HG02678 (cell line): ENCODE measurements around the gene RITA1.

Experiments
- ATAC-seq: cut with Tn5 transposase; IDR thresholded peaks from one replicate; pipeline ENCODE4 v1.9.1; 2021; ENCODE audit warnings: mild to moderate bottlenecking, moderate library complexity; ENCODE audit not compliant: unreplicated experiment

The RITA1 gene

DNA sequence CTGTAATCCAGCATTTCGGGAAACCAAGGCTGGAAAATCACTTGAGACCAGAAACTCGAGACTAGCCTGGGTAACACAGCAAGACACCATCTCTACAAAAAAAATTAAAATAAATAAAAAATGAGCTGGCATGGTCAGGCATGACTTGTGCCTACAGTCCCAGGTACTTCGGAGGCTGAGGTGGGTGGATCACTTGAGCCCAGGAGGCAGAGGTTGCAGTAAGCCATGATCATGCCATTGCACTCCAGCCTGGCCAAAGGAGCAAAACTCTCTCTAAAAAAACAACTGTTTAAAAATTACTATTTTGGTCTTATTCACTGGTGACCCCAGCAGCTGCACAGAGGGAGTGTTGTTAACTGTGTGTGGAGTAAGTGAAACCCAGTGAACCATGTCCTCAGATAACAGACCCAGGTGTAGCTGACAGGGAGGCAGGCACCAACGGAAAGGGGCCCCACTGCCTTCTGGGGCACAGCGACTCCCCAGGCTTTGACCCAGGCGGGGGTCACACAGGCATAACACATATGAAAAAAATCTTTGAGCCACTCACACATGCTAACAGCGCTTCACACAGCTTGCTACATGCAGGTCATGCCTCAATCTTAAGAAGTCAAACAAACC, 12.3 kb upstream of the RITA1 start:
- peak; percentile 86 for ATAC-seq

DNA sequence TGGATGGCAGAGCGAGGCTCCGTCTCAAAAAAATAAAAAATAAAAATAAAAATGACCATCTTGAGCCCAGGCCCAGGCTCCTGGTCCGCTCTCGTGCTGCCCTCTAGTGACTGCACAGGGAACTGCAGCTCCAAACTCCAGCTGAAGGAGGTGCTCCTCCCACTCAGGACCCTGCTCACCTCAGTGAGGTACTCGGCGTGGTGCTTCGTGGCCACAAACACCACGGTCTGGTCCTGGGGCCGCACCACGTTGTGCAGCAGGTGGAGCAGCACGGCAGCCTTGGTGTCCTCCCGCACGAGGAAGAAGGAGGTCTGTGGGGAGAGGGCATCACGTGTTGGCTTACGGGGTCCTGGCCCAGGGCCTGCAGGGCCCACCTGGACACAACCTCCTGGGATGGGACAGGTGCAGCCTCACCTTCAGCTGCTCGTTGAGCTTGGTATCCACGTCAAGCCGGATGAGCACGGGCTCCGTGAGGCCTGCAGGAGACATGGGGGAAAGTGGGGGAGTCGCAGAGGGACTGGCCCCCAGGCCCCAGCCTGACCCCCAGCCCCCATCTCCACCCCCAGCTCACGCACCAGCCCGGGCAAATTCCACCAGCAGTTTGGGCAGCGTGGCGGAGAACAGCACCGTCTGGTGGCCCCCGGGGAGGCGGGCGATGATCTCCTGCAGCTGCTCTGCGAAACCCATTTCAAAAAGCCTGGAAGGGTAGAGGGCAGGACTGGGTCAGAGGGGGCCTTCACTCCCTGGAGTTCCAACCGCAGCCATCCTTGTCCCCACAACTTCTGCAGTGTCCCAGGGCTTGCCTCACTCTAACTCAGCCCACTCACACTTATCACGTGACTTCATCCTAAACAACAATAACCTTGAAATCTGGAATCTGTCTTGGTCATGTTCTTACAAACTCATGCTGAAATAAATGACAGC, 10.8 kb upstream of the RITA1 start:
- peak; percentile 41 for ATAC-seq

DNA sequence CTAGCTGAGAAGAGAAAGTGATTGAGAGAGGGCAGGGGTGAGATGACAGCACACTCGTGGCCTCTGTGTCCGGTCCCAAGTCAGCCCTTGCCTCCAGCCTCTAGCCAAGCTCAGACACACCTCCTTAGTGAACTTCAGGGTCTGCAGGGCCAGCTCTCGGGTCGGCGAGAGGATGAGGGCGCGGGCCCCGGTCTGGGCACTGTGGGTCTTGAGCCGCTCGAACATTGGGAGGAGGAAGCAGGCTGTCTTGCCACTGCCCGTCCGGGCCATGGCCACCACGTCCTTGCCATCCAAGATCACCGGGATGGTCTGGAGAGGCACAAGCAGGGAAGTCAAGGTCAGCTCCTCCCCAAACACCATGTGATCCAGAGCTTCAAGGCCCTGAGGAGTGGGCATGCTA, 6.5 kb upstream of the RITA1 start:
- no peak for ATAC-seq

DNA sequence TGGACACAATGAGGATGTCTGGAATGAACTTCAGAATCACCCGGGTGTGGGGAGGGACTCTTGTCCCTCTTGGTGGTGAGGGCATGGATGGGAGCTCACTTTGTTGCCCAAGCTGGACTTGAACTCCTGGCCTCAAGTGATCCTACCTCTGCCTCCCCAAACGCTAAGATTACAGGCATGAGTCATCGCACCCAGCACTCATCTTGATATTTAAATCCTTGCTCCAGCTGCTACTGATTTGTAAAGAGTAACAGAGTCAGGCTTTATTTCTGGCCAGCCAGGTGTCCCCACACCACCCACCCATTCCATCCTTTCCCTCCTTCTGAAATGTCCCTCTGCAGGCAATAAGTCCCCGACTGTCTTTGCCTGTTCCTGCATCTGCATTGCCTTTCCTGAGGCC, 5.2 kb upstream of the RITA1 start:
- no peak for ATAC-seq

DNA sequence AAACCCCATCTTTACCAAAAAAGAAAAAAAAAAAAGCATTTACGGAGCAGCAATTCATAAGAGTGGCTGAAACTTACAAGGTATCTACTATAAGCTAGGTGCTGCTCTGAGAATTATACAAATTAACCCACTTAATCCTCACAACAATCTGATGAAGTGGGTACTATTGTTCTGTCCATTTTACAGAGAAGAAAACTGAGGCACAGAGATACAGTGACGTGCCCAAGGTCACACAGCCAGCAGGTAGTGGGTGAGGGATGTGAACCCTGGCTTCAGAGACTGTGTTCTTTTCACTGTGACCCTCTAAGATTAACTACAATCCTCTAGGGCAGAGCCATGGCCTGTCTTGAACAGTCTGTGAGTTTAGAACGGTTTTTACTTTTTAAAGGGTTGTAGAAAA, 3.5 kb upstream of the RITA1 start:
- ATAC-seq = no peak

DNA sequence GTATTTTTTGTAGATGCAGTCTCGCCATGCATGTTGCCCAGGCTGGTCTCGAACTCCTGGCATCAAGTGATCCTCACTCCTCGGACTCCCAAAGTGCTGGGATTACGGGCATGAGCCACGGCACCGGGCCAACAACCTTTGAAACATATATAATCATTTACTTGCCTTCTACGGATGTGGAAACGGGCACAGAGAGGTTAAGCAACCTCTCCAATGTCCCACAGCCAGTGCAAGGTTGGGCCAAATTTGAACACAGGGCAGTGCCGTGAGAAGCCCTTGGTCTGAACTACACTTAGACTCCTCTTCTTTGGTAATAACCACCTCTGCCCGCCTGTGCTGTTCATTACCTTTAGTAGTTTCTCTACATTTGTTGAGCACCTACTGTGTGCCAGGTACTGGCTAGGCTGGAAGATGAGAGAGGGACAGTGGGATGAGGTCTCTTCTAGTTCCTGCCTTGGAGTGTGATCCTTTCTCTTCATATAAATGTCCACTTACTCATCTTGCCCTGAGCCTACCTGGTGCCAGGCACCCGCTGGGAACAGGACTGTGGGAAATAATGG, 2.4 kb upstream of the RITA1 start:
- ATAC-seq = no peak

DNA sequence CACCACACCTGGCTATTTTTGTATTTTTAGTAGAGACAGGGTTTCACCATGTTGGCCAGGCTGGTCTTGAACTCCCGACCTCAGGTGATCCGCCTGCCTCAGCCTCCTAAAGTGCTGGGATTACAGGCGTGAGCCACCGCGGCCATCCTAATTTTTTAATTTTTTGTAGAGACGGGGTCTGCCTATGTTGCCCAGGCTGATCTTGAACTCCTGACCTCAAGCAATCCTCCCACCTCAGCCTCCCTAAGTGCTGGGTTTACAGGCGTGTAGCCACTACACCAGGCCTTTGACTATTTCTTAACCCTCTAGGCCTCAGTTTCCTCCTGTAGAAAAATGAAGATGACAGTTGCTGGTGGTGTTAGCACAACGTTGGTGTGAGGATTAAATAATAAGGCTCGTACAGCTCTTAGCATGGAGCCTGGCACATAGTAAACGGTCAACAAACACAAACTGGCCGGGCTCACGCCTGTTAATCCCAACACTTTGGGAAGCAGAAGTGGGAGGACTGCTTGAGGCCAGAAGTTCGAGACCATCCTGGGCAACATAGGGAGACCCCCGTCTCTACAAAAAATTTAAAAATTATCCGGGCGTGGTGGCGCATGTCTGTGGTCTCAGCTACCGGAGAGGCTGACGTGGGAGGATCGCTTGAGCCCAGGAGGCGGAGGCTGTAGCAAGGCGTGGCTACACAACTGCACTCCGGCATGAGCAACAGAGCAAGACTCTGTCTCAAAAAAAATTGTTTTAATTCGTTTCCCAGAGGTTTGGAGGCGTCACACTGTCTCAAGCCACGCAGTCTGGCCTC, 1.2 kb upstream of the RITA1 start:
- peak; percentile 49 for ATAC-seq

DNA sequence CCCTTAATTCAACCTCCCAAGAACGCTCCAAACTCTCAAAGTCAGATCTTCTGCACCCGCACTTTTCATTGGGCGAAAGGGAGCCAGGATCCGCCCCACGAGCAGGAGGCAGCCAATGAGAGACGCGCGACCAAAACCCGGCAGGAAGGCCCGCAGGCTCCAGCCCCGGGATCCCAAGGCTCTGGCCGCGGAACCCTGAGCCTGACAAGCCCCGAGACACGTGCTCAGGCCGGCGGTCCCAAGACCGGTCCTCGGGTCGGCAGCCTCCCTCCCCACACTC, 681 bp upstream of the RITA1 start:
- peak; percentile 81 for ATAC-seq

DNA sequence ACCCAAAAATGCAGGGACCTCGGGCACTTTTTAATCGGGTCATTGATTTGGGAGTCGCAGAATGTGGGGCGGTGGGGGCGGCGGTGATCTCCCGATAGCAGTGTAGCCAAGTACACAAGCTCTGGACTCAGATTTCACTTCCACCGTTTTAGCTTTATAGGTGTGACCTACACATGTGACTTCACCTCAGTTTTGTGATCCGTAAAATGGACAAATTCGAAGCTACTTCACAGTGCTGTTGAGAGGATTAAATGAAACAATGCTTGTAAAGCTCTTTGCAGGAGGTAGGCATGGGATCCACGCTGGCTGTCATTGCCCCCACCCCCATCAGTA, 478 bp downstream of the RITA1 start:
- ATAC-seq = no peak

DNA sequence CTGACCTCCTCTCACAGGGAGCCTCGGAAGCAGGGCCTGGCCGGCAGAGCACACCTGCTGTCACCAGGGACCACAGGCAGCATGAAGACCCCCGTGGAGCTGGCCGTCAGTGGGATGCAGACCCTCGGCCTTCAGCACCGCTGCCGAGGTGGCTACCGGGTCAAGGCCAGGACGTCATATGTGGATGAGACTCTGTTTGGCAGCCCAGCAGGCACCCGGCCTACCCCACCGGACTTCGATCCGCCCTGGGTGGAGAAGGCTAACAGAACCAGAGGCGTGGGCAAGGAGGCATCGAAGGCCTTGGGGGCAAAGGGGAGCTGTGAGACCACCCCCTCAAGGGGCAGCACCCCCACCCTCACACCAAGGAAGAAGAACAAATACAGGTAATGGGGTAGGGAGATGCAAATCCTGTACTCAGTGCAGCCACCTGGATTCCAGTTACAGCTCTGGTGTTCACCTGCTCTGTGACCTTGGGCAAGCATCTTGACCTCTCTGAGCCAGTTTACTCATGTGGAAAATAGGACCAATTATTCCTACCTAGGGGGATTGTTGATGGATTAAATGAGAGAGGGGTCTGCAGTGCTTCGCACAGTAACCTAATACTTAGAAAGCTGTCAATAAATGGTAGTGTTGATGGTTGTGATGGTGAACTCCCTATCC, 1.3 kb downstream of the RITA1 start:
- no peak for ATAC-seq

DNA sequence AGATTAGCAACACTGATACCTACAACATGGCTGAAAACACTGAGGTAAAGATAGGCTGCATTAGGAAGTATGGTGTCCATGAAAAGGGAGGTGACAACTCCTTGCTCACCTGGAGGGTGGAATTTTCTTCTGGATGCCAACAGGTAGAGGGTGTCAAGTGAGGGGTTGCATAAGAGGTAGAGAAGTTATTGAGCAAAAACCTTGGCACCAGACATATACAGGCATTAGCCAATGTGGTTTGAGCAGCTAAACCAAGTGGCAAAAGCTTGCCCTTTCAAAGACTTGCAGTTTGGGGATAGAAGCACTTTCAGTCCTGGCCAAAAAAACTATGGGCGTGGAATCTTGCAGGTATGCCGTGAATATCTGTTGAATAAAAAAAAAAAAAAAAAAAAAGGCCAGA, 3.8 kb downstream of the RITA1 start:
- no peak for ATAC-seq

DNA sequence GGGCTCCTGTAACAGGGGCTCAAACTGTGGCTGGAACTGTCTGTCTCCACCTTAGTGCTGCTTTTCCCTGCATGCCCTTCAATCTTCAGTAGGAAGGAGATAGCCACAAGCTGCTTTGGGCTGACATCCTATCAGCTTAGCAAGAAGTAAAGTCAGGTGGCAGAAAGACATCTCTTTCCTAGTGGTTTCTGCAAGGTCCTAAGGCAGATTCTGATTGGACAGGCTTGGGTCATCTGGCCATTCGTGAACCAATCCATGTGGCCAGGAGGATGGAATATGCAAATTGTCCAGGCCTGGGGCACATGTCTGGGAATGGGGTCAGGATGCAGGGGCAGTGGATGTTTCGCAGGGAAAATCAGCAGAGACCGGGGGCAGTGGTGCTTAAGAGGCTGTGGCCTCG, 5.2 kb downstream of the RITA1 start:
- ATAC-seq = no peak

DNA sequence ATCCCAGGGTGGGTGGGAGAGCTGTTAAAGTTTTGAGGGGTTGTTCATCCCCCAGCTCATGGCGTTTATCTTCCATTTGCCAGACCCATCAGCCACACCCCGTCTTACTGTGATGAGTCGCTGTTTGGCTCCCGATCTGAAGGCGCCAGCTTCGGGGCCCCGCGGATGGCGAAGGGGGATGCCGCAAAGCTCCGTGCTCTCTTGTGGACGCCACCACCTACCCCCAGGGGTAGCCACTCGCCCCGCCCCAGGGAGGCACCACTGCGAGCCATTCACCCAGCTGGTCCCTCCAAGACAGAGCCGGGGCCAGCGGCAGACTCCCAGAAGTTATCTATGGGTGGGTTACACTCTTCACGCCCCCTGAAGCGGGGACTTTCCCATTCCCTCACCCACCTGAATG, 5.7 kb downstream of the RITA1 start:
- ATAC-seq = no peak

DNA sequence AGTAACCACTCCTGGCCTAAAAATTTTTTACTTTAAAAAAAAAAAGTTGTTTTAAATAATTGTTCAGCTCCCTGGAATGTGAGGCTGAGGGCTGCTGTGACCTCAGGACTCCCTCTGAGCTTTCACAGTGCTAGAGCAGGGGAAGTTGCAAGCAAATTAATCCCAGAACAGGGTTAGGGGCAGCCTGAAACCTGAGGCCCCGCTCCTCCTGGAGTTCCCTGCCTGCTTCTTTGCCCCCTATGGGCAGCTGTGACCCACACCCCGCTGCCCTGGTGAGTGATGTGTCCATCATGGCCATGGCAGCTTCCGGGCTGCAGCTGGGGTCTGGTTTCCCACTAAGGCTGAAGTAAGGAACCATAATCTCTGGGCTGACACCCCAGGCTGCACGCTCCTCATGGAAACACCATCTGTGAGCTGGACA, 9.5 kb downstream of the RITA1 start:
- no peak for ATAC-seq

DNA sequence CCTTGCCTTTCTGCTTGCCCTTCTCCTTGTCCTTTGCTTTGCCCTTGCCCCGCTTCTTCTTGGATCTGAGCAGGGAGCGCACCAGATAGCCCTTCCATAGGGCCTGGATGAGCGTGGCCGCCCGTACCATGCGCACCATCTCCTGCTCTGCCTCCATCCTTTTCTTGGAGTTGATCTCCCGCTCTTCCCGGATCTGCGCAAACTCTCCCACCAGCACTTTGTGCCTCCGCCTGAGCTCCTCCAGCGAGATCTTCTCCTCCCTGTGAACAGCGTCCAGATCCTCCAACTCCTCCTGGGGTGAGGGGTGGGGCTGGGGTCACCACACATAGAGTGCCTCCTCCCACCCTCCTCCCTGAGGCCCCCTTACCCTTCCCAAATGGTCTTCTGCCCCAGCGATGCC, 10.1 kb downstream of the RITA1 start:
- ATAC-seq = no peak

DNA sequence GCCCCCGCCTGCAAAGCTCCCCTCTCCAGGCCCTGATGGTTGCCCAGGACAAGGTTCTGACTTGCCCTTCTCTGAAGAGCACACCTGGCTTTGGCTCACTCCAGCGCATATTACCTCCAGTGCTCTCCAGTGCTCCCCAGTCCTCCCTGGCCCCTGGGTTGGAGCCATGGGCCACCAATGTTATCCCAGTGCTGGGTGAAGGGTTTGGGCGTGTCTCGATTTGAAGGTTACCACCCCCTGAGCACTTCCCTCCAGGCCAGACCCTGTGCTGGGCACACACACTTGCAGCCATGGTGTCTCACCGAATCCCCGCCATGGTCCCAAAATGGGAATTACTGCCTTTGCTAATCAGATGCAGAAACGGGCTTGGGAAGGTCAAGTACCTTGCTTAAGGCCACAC, 11.1 kb downstream of the RITA1 start:
- no peak for ATAC-seq

DNA sequence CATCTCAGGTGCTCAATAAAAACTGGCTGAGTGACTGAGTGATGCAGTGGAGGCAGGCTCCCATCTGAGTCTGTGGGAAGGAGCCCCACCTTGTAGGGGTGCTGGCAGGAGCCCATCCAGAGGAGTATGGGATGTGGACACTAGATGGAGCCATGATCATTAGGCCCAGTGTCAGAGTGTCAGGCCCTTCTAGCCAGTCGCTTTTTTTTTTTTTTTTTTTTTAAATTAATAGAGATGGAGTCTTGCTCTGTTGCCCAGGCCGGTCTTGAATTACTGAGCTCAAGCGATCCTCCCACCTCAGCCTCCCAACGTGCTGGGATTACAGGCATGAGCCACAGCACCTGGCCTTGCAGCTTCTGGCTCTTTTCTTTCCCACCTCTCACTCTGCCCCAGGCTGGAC, 11.5 kb downstream of the RITA1 start:
- peak; percentile 84 for ATAC-seq

DNA sequence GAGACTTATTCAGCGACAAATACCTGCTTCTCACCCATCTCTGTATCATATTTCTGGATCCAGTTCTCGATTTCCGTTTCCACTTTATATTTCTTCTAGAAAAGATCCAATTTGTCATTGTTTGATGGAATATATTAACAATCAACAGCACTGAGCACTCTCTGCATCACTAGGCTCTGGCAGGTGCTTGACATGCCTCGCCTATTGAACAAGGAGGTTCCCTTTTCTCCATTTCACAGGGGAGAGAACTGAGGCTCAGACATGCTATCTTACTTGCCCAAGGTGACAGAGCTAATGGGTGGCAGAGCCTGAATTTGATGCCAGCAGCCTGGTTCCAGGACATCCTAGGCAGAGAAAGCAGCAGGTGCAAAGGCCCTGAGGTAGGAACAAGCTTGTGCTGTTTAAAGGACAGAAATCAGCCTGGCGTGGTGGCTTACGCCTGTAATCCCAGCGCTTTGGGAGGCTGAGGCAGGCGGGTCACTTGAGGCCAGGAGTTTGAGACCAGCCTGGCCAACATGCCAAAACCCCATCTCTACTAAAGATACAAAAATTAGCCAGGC, 12.1 kb downstream of the RITA1 start:
- ATAC-seq = no peak

DNA sequence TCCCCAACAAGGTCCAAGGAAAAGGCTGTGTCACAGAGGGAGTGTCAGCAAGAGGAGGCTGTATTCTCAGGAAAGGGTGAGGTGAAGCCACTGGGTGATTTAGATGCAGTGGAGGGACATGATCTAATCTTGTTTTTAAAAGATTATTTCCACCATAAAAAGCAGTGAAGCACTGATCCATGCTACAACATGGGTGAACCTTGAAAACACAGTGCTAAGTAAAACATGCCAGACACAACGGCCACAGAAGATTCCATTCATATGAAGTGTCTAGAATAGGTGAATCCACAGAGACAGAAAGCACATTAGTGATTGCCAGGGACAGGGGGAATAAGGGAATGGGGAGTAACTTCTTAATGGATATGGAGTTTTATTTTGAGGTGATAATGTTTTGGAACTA, 12.8 kb downstream of the RITA1 start:
- ATAC-seq = no peak

DNA sequence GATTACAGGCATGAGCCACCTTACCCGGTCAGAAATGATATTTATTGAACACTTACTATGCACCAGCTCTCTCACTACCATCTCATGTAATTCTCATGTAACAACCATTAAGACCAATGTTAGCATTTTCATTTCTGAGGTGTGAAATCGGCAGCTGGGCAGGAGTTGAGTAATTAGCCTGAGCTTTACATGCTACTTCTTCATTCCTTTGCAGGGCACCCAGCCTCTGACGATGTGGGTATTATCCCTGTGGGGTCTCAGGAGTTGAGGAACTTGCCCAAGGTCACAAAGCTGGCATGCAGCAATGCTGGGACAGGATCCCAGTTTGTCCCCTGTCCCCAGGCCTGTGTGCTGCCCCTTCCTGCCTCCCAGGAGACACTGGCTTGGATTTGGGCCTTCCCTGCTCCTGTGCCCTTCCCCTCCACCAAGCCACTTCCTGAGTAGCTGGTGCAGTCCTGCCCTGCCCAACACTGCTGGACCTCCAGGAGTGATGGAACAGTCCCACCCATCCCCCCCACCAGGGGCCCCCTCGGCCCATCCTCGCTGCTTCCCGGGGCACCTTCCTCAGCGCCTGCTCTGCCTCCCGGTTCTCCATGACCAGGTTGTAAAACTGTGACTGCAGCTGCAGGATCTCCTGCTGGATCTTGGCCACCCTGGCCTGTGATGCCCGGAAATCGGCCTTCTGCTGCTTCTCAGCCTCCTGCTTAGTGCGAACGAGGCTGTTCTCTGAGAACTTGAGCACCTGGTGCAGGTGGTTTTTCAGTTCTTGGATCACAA, 14.7 kb downstream of the RITA1 start:
- no peak for ATAC-seq
